Iris pigment epithelial cell (primary cell): ENCODE measurements around the gene GYG2.
A peak's percentile ranks its signal among the peaks of the same experiment; 100 is the strongest.
"Not testable (repeated sequence)": the region's sequence is repeated elsewhere in the genome, so short reads cannot be mapped to it uniquely, and the experiment has no call there.

Source experiments
- DNase-seq: peaks from one replicate; pipeline ENCODE4 v3.0.0-alpha.2; 2011; ENCODE audit warnings: low read depth

The GYG2 gene

GRCh38 chrX:2871831-2872230 is 43.1 kb downstream of the GYG2 start:
- DNase-seq, result no peak

- no peak for DNase-seq
Observed at GRCh38 chrX:2872671-2873277, 44.0 kb downstream of the GYG2 start.

GRCh38 chrX:2874222-2875135 is 45.7 kb downstream of the GYG2 start:
- DNase-seq, result no peak

- DNase-seq, result no peak
Observed at GRCh38 chrX:2875136-2875481, 46.4 kb downstream of the GYG2 start.

- DNase-seq, result peak; percentile 27
Observed at GRCh38 chrX:2875798-2876399, 47.2 kb downstream of the GYG2 start.

- no peak for DNase-seq
Observed at GRCh38 chrX:2878563-2878962, 49.8 kb downstream of the GYG2 start.

- DNase-seq, result no peak
Observed at GRCh38 chrX:2879670-2880069, 50.9 kb downstream of the GYG2 start.

- no peak for DNase-seq
Observed at GRCh38 chrX:2883770-2884169, 55.0 kb downstream of the GYG2 start.

GRCh38 chrX:2888309-2888708 is 59.6 kb downstream of the GYG2 start:
- no peak for DNase-seq

GRCh38 chrX:2889045-2889605 is 60.4 kb downstream of the GYG2 start:
- no peak for DNase-seq

- DNase-seq, result not testable (repeated sequence)
Observed at GRCh38 chrX:2889706-2890490, 61.2 kb downstream of the GYG2 start.

GRCh38 chrX:2890536-2891460 is 62.1 kb downstream of the GYG2 start:
- not testable (repeated sequence) for DNase-seq

GRCh38 chrX:2892816-2893215 is 64.1 kb downstream of the GYG2 start:
- DNase-seq, result no peak

GRCh38 chrX:2894885-2895292 is 66.2 kb downstream of the GYG2 start:
- peak; percentile 62 for DNase-seq

GRCh38 chrX:2897311-2897689 is 68.6 kb downstream of the GYG2 start:
- DNase-seq, result no peak

GRCh38 chrX:2897690-2898623 is 69.2 kb downstream of the GYG2 start:
- DNase-seq, result not testable (repeated sequence)

GRCh38 chrX:2898846-2899512 is 70.2 kb downstream of the GYG2 start:
- no peak for DNase-seq

- peak; percentile 21 for DNase-seq
Observed at GRCh38 chrX:2901367-2902036, 72.8 kb downstream of the GYG2 start.

GRCh38 chrX:2902841-2903240 is 74.1 kb downstream of the GYG2 start:
- no peak for DNase-seq
